GM20431 (cell line): ENCODE measurements around the gene MTA2.
"Not testable (repeated sequence)": the region's sequence is repeated elsewhere in the genome, so short reads cannot be mapped to it uniquely, and the experiment has no call there.

ENCODE experiments used
- in situ Hi-C: fragments of 300-500 bp; cut with MseI, MboI; formaldehyde crosslinking; loops from one replicate; pipeline ENCODE4 v1.15.0; 2020; ENCODE audit warnings: low sequenced_read_pairs; ENCODE audit not compliant: unreplicated experiment

MTA2 gene

DNA sequence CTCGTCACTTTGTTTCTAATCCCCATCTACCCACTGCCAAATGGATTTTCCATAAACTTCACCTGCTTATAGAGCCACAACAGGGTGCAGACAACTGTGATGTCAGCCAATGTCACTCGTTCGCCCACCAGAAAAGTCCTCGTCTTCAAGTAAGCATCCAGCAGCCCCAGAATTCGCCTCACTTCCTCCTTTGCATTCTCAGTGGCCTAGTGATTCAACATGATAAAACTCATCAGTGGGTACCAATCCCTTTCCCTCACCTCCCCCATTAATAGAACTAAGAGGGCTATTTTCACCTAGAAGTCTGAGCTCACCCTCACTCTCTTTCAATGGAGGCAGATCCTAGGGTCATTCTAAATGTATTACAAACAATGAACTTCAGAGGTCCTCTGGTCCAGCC lies 30.8 kb downstream of the MTA2 start:
- in situ Hi-C loops = not testable (repeated sequence)

DNA sequence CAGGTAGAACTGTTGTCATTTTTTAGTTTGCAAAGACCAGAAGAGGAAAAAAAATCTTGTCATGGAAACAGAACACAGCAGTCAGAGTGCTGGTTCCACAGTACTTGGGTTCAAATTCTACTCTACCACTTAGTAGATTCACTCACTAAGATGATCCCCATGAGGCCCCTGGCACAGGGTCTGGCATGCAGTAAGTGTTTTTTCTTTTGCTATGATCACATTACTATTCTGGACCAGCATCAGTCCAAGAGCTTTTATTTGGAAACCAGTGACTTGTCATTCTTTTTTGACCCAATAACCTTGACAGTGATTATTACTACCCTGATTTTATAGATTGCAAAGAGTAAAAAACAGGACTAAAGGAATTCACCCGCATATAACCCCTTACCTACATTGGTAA lies 32.1 kb downstream of the MTA2 start:
- in situ Hi-C loops = no loop called here

DNA sequence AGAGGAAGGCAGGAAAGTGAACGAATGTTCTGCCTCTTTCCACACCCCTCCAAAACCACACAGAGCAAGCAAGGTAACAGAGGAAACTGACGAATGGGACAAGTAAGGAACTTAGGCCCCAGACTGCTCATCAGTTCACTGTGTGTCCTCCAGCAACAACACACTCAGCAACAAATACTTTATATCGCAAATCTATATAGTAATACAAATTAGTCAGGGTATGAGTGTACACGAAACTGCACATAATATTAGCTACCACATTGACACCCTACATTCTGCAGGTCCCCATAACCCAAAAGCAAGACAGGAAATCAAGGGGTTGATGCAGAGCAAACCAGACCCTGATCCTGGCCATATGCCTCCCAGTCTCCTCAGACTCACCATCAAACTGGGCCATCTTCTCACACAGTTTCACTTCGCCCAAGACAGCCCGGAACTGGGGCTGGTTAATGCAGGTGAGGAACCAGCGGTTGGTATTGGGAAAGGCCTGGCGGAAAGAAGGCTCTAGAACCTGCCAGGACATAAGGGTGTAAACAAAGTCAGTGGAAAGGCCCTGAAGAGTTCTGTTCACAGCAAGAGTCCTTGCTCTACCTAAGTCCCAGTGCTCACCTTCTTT lies 34.5 kb downstream of the MTA2 start:
- in situ Hi-C loops = no loop called here

DNA sequence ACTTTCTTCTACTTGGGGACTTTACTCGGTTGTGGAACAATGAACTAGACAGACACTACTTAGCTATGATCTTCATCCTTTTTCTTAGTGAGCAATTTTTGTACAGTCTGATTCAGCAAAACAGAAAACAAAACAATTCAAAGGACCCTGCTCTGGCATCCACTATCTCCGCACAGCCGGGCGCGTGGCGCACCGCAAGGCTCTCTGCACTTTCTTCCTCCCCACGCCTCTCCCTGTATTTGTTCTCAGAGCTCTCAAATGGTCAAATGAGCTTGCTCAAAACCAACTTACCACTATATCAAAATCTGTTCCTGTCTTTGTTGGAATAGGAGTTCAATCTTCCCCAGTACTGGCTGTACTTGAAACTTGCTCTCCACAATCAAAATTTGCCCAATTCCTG lies 35.4 kb downstream of the MTA2 start:
- in situ Hi-C loops = no loop called here

GRCh38 chr11:62565100-62565802 lies 36.4 kb downstream of the MTA2 start:
- in situ Hi-C loops = no loop called here

DNA sequence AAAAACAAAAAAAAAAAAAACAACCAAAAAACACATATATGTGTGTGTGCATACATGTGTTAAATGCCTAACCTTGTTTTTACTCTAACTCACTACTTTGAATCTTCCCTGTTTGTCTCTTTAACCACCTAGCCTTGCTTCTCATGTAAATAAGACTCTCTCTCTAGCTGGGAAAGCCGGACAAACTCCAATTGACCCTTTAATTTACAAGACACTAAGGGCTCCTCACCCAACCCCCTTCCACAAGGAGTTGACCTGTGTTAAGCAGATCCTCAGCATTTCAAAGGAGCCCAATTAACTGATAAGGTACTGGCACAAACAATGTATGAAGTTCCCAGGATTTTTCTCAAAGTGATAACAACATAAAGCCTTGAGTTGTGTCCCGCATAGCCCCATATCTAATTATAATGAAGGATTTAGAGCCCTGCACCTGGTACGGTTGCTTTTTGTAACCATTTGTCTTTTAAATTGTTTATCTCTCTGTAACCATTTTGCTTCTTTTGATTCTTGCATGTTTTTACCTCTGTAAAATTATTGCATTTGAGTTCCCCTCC lies 39.9 kb downstream of the MTA2 start:
- in situ Hi-C loops = not testable (repeated sequence)

DNA sequence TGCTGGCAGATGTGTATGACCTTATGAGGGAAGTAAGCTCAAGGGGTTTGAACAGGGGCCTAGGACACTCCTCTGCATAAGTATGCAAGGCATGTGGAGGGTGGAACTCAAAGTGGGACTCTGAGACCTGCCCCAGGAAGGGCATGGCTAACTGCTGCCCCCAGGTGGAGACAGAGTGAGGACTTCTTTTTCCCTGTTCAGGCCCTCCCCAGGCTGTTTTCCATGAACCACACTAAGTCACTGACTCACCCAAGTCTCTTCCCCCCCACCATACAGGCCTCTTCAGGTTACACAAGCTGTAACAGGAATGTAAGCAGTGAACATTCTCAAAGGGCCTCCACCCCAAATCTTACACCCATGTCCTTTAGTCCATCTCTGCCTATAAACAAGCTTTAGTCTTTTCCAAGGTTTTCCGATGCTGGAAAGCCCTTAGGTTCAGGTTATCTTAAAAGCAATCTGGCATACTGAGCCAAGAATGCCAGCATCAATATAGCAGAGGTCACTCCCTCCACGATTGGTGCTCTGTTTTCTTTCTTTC lies 41.0 kb downstream of the MTA2 start:
- in situ Hi-C loops = no loop called here

- in situ Hi-C loops = not testable (repeated sequence)
Observed at GRCh38 chr11:62559626-62560025, 42.0 kb downstream of the MTA2 start.

- in situ Hi-C loops = no loop called here
Observed at GRCh38 chr11:62559204-62559603, 42.5 kb downstream of the MTA2 start.

GRCh38 chr11:62558669-62559068 lies 43.0 kb downstream of the MTA2 start:
- in situ Hi-C loops = no loop called here

GRCh38 chr11:62556875-62557631 lies 44.6 kb downstream of the MTA2 start:
- in situ Hi-C loops = no loop called here

GRCh38 chr11:62556108-62556874 lies 45.4 kb downstream of the MTA2 start:
- in situ Hi-C loops = no loop called here

DNA sequence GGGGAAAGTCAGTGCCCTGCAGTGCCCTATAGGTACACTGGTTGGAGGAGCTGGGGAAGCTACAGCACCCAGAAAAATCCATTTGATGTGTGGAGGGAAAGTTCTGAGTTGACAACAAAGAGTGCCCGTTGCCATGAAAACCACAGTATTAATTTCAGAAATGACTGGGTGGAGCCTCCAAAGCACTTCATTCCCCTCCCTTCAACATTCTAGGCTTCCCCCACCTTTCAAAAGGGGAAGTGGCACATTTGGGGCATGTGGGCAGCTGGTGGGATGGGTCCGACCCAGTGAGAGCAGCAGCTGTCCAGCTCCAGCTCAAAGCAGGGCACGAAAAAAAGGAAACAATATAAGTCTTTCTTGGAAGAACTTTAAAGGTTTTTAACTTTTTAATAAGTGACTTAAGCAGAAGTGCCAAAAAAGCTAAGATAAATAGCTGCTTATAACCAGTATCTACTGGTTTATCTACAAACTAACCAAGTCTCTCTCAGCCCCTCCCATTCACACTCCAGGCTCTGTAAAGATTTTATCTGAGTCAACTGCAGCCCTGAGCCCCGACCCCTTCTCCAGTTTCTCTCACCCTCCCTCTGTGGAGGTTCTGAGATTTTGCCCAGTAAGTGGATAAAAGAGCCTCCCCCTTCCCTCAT lies 46.1 kb downstream of the MTA2 start:
- in situ Hi-C loops = no loop called here

DNA sequence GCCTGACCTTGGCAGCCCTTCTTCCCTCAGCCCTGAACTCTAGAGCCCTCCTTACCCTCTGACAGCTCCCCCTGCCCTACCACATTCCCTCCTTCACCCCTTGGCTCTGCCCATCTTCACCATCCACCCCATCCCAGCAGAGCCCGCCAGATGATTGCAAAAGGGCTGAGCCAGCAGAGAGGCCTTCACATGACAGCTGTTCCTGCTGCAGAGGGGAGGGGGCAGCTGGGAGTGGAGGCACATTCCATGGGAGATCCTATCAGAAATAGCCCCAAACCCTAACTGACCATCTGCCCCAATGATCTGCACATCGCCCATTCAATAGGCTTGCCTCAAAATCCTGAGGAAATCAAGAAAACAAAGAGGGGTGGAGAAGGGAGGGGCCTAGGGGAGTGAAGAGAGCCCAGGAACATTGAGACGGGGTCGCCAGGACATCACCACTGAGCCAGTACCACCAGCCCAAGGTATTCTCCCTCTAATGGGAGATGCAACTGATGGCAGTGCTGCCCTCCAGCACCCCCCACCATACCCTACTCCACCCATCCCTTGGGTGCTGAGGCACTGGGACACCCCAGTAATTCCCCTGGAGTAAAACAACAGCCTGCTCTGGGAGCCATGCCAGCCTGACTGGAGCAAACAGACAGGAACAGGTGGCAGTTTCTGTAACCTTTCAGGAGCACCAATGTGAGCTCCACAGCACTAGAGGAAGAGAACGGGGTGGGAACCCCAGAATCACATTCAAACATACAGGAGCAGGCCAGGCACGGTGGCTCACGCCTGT lies 47.1 kb downstream of the MTA2 start:
- in situ Hi-C loops = no loop called here

GRCh38 chr11:62553839-62554361 lies 47.8 kb downstream of the MTA2 start:
- in situ Hi-C loops = no loop called here

DNA sequence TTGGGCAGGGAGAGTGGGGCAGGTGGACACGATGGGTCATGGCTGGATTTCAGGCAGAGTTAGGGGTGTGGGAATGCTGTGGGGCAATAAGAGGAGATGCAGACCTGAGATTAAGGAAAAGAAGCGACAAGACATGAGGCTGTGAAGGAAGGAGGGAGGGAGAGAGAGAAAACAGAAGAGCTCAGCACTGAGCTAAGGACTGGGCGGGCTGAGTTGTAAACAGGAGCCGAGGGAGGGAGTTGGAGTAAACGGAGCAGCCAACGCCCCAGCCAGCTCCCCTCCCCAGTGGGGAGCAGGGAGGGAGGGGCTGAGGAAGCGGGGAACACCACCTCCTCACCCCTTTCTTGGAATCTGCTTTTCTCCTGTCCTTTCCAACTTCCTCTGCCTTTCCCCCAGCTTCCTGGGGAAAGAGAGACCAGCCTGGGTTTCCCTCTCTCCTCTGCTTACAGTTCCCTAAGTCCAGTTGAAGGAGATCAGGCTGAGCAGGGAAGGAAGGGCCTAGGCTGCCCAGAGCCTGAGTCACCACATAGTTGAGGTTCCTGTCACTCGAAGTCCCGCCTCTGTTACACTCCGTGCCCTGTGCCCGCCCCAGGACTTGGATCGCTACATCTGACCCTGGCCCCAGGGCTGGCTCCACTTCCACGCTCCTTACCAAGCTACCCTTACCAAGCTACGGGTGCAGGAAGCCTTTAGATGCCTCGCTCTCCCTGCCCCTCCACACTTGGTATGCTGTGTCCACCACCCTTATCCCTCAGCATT lies 48.4 kb downstream of the MTA2 start:
- in situ Hi-C loops = no loop called here

DNA sequence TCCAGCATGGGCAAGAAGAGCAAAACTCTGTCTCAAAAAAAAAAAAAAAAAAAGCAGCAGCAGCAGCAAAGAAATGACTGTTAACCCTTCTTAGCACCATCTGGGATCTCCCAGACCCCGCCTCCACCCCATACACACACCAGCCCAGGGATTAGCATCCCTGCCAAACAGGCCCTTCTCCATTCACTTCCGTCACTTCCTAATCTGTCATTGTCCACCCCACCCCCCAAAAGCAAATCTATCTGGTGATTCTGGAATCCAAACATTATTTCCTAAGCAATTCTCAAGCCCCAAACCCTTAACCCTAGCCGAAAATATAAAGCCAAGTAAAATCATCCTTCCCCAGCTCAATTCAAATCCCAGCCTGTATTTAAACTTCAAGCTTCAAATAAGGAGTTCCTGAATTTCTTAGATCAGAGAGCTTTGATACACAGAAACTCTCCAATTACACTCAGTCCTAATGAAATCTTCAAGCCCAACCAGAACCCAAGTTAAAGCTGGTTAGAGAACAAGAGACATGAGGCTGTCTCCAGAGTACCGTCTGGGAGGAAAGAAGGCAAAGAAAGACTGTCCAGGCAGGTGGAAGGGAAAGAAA lies 49.1 kb downstream of the MTA2 start:
- in situ Hi-C loops = no loop called here
